WERI-Rb-1 (cell line): ENCODE data around the gene L1CAM.

Source experiments
- DNase-seq: peaks from one replicate; pipeline ENCODE4 v3.0.0-alpha.2; 2020
- H3K27ac ChIP-seq: fragments of 250-450 bp; sonication (Bioruptor Pico); 2 replicates; pipeline ENCODE4 v1.5.1; 2020; ENCODE audit warnings: mild to moderate bottlenecking, moderate library complexity
- H3K27me3 ChIP-seq: fragments of 250-450 bp; sonication (Bioruptor Pico); 2 replicates; pipeline ENCODE4 v1.5.1; 2021; ENCODE audit warnings: mild to moderate bottlenecking, low read depth, moderate library complexity; ENCODE audit not compliant: insufficient read depth, severe bottlenecking
- H3K36me3 ChIP-seq: fragments of 250-450 bp; sonication (Bioruptor Pico); 2 replicates; pipeline ENCODE4 v1.5.1; 2020; ENCODE audit warnings: mild to moderate bottlenecking, moderate library complexity
- H3K4me3 ChIP-seq: 2 replicates; pipeline ENCODE4 v1.5.1; 2011; ENCODE audit warnings: low read depth, mild to moderate bottlenecking, control low read depth, low read length
- H3K9me3 ChIP-seq: fragments of 250-450 bp; sonication (Bioruptor Pico); 2 replicates; pipeline ENCODE4 v1.5.1; 2021; ENCODE audit warnings: mild to moderate bottlenecking, moderate library complexity; ENCODE audit not compliant: severe bottlenecking
- TF ChIP-seq, protein P1 (sequence below): IDR thresholded peaks from 2 replicates; pipeline ENCODE4 v1.5.1; 2011; ENCODE audit warnings: low read depth, mild to moderate bottlenecking, control low read depth, inconsistent platforms, low read length

L1CAM gene

GRCh38 chrX:153913701-153914100 lies 27.7 kb upstream of the L1CAM start:
- Histone ChIP-seq H3K9me3 (no peaks in the 10 kb centered on the region), H3K27ac (no peak overlapping the region), H3K27me3 (peaks cover 35% of the 10 kb centered on the region), H3K36me3 (peaks cover 8% of the 10 kb centered on the region), H3K4me3 (no peak overlapping the region)
- TF ChIP-seq, protein P1, sequence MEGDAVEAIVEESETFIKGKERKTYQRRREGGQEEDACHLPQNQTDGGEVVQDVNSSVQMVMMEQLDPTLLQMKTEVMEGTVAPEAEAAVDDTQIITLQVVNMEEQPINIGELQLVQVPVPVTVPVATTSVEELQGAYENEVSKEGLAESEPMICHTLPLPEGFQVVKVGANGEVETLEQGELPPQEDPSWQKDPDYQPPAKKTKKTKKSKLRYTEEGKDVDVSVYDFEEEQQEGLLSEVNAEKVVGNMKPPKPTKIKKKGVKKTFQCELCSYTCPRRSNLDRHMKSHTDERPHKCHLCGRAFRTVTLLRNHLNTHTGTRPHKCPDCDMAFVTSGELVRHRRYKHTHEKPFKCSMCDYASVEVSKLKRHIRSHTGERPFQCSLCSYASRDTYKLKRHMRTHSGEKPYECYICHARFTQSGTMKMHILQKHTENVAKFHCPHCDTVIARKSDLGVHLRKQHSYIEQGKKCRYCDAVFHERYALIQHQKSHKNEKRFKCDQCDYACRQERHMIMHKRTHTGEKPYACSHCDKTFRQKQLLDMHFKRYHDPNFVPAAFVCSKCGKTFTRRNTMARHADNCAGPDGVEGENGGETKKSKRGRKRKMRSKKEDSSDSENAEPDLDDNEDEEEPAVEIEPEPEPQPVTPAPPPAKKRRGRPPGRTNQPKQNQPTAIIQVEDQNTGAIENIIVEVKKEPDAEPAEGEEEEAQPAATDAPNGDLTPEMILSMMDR, result no peak
- no peak for DNase-seq

DNA sequence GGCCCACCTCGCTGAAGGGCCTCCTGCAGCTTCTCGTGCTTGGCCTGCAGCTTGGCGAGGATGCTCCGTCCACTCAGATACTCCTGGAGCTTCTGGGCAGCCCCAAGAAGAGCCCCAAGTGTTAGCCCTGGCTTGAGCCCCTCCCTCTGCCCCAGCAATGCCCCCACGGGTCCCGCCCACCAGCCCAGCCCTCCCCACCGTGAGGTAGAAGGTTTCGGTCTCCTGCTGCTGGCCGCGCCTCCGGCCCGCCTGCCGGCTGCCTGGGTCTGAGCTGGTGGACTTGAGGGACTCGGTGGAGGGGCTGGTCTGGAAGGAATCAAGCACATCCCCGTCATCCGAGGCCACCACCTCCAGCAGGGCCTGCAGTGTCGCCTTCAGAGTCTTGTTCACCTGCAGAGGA lies 27.2 kb upstream of the L1CAM start:
- TF ChIP-seq, protein P1, result no peak
- no peak overlapping the region for H3K4me3 ChIP-seq
- no peak overlapping the region for H3K27ac ChIP-seq
- no peaks in the 10 kb centered on the region for H3K9me3 ChIP-seq
- peak; percentile 9 for DNase-seq
- H3K36me3 ChIP-seq, result peaks cover 8% of the 10 kb centered on the region
- peaks cover 35% of the 10 kb centered on the region for H3K27me3 ChIP-seq

- Histone ChIP-seq H3K36me3 (no peaks in the 10 kb centered on the region; the same call in 1 of the 2 replicates), H3K27ac (no peak overlapping the region), H3K9me3 (no peaks in the 10 kb centered on the region), H3K4me3 (no peak overlapping the region), H3K27me3 (peaks cover 29% of the 10 kb centered on the region)
- DNase-seq, result no peak
- TF ChIP-seq, protein P1, result no peak
Measured at GRCh38 chrX:153911798-153912197, 25.8 kb upstream of the L1CAM start.

- H3K36me3 ChIP-seq, result no peaks in the 10 kb centered on the region; the same call in 1 of the 2 replicates
- peaks cover 22% of the 10 kb centered on the region for H3K27me3 ChIP-seq
- H3K27ac ChIP-seq, result no peak overlapping the region
- no peaks in the 10 kb centered on the region for H3K9me3 ChIP-seq
- TF ChIP-seq, protein P1, result no peak
- no peak overlapping the region for H3K4me3 ChIP-seq
- no peak for DNase-seq
Measured at GRCh38 chrX:153910446-153910845, 24.5 kb upstream of the L1CAM start.

- Histone ChIP-seq H3K4me3 (no peak overlapping the region), H3K27ac (no peak overlapping the region), H3K36me3 (no peaks in the 10 kb centered on the region; the same call in 1 of the 2 replicates), H3K9me3 (no peaks in the 10 kb centered on the region), H3K27me3 (peaks cover 22% of the 10 kb centered on the region)
- DNase-seq, result no peak
- TF ChIP-seq, protein P1, result no peak
Measured at GRCh38 chrX:153909980-153910360, 24.0 kb upstream of the L1CAM start.
